GM18511 (cell line): ENCODE results near the gene BRINP3.

Experiments used
- ATAC-seq: cut with Tn5 transposase; IDR thresholded peaks from one replicate; pipeline ENCODE4 v1.9.1; 2021; ENCODE audit warnings: mild to moderate bottlenecking, moderate library complexity; ENCODE audit not compliant: unreplicated experiment

Gene BRINP3

DNA sequence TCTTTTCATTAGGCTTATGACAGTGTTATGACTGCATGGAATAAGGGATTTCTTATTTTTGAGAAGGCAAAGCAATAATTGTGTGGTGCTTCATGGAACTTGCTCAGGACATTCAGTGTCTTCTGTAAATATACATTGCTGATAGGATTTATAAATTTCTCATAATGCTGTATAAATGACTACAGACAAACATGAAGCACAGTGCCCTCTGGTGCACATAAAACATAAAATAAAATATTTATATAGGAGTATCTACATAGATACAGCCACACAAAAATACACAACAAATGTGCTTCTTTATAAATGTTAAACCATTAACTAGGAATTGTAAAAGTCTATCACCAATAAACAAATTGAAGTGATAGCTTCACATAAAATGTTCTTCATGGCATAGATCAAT is 24.1 kb downstream of the BRINP3 start:
- ATAC-seq = no peak

DNA sequence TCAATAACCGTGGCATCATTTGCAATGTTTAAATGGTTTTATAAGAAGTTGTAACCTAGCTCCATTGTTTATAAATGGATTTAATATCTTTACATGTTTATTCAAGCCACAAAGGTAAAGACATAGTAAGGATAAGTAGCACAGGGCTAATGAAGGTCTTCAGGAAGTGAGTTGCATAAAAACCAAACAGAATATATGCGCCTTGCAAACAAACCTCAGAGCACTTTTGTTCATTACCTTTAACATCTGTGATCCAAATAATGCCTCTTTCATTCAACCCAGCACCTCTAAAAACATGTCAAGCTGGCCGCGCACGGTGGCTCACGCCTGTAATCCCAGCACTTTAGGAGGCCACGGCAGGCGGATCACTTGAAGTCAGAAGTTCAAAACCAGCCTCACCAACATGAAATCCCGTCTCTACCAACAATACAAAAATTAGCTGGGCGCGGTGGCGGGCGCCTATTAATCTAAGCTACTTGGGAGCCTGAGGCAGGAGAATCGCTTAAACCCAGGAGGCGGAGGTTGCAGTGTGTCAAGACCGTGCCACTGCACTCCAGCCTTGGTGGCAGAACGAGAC is 25.3 kb downstream of the BRINP3 start:
- ATAC-seq = no peak

DNA sequence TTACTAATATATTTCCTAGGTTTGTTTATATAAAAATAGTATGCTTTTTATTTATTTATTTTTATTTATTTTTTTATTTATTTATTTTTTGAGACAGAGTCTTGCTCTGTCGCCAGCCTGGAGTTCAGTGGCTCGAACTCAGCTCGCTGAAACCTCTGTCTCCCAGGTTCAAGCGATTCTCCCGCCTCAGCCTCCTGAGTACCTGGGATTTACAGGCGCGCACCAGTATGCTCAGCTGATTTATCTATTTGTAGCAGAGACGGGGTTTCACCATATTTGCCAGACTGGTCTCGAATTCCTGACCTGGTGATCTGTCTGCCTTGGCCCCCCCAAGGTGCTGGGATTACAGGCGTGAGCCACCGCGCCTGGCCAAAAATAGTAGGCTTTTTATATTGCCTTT is 33.2 kb downstream of the BRINP3 start:
- no peak for ATAC-seq

DNA sequence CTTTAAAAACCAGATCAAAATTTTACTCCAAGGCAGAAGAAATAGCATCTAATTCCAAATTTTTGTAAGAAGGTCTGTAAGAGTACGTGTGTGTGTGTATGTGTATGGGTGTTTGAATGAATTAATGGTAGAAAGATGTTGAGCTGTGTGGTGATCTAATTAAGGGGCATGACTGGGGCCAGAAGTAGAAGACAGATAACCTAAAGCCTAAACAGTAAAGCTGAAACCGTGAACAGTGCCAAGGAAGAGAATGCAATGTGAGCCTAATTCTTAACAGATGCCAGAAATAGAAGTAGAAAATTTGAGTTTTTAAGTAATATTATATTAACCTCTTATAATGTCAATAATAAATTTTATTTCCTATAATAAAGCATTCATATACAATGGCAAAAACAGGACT is 38.2 kb downstream of the BRINP3 start:
- no peak for ATAC-seq

DNA sequence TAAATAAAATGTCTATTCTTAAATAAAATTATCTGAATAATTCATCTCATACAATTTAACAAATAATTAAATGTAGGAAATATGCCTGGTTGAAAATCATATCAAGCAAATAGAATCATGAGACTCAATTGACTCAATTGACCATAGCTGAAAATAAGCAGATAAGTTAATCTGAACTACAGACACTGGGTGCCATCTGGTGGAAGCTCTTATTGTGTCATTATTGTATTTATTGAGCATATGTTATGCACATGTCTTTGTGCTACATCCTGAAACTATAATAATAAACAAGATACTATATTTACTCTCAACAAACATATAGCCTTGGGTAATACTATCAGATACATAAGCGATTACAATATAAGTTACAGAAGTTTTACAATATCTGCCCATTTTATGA is 41.0 kb downstream of the BRINP3 start:
- no peak for ATAC-seq

DNA sequence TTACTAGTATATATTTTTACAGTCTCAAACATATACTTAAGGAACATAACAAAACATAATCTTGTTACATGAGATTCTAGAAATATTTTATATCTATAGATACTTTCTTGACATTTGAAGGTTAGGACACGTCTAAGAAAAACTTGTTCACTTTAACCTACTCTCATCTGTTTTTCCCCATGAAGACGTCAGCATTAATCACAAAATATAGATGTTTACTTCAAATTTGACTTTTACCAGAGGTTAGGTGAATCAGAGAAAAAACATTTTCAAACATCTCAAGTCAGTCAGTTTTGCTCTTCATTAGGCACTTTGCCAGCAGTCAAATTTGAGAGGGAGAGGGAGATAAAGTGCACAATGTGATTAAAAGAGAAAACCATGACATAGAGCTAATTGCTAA is 47.7 kb downstream of the BRINP3 start:
- ATAC-seq = no peak

DNA sequence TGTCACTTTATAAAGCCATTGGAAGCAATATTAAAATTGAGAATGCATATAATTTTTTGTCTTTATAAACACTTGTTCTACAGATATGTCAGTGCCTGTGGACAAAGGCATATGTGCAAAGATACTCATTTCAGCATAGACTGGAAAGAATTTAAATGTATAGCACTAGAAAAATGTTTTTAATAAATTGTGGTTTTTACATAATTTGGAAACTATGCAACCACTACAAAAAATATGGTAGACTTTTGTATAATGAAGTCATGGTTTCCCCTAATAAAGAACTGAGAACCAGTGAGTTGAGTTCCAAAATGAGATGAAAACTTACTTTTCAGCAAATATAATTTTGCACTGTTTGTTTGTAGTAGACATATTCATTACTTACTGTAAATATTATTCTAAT is 48.5 kb downstream of the BRINP3 start:
- ATAC-seq = no peak

DNA sequence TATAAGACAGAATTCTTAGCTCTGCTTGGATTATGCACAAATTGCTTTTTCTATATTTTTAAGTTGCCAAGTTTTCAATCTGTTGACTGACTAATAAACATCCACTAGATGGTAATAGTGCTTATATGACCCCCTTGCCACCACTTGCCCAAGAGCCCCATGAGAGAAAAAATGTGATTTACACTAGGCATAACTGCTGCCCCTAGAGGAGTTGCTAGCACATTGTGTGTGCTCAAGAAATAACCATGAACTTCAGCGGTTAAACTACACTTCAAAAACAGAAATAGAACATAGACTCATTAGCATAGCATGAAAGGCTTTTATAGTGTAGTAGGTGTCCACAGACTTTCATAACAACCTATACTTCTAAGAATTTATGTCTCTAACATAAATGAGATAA is 61.4 kb downstream of the BRINP3 start:
- no peak for ATAC-seq

DNA sequence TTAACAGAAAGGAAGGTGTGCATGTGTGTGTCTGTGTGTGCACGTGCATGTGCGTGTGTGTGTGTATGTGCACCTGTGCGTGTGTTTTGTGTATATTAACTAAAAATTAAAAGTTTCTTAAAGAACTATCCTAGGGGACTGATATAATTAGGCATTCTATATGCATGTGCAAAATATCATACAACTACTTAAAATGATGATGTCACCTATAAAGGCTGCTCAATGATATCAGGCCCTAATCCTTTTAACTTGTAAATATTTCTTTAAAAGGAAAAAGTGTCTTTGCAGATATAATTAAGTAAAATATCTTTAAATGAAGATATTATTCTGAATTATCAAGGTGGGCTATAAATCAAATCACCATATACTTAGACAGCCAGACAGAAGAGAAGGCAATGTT is 64.5 kb downstream of the BRINP3 start:
- ATAC-seq = no peak

DNA sequence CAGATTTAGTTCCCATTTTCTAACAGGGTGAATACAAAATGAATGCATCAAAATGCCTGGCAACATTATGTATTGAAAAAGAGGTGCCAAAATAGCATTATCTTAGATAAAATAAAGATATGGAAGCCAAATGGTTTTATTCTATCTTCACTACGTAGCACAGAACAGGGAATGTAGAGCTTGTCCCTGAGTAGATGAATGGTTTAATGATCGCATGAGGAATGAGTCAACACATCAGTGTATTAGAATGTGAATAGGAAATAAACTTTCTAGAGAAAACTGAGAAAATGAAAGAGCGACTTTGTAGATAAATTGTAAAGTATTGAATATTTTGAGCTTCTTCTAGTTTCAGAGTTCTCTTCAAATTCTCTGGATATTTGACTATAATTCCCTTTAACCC is 74.3 kb downstream of the BRINP3 start:
- no peak for ATAC-seq

DNA sequence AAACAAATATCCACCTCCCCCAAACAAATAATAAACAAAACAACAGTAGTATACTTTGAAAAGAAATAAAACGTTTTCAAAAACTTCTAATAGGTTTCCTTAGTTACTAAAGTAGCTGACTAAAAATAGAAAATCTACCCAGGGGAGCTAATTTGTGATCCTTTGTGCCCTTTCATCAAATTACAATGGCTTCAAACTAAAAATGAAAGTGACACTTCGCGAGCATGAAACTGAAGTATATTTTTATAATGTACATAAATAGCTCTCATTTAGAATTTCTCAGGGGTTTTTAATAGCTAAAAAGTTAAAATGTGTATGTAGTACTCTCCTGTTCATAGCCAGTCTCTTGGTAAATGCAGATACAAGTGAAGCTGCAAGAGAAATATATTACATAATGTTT is 78.4 kb downstream of the BRINP3 start:
- no peak for ATAC-seq

DNA sequence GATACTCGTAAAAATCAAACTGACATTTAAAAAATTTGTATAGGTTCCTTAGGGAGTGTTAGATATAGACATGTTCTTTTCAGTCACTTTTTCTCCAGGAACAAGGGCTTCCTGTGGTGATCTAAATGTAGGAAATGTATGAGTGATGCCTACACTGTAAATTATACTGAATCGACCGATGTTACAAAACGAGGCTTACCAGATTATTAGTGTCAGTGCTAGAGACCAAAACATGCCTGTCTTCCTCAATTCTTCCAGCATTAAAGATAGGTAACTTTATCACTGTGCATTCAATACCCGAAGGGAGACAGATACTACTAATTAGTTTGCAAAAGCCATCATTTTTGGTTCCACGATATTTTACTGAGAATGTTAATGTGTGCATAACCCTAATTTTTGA is 86.1 kb downstream of the BRINP3 start:
- no peak for ATAC-seq

DNA sequence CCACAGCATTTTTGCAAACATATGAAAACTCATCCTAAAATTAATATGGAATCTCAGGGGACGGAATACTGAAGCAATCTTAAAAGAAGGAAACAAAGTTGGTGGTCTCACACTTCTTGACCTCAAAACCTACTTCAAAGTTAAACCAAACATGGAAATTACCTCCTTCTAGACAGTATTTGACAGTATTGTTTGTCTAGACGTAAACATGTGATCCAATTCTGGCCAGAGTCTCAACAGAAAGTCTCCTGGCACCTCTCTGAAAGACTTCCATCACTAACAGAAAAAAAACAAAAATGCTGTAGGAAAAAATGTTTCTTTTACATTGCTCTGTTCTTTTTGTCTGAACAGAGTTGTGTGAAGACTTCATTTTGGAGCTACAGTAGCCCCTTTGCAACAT is 99.7 kb downstream of the BRINP3 start:
- ATAC-seq = no peak

DNA sequence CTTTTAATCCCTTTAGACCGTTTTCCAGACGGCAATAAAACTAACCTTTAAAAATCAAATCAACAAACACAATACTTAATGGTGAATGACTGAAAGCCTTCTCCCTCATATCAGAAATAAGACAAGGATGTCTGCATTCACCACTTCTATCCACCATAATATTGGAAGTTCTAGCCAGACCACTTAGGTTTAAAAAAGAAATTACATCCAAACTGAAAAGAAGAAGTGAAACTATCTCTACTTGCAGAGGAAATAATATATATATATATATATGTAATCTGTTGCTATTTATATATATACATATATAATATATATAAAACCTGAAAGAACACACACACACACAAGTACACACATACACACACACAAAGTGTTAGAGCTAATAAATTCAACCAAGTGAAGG is 100.4 kb downstream of the BRINP3 start:
- ATAC-seq = peak; percentile 48

DNA sequence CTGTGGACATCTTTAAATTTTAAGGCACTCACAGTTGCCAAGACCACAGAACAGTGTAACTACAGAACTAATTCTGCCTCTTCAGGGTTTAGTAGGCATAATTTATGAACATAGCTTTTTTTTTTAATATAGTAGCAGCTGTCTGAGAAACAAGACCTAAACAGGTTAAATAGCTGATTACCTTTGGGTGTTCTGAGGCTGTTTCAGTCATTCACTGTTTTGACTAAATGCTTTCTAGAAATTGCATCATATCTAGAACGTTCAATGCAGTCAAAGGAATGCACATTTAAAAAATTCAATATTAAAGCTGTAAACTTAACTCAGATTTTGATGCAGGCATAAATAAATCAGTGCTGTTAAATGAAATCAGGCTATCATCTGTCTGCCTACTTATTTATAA is 101.6 kb downstream of the BRINP3 start:
- ATAC-seq = no peak

DNA sequence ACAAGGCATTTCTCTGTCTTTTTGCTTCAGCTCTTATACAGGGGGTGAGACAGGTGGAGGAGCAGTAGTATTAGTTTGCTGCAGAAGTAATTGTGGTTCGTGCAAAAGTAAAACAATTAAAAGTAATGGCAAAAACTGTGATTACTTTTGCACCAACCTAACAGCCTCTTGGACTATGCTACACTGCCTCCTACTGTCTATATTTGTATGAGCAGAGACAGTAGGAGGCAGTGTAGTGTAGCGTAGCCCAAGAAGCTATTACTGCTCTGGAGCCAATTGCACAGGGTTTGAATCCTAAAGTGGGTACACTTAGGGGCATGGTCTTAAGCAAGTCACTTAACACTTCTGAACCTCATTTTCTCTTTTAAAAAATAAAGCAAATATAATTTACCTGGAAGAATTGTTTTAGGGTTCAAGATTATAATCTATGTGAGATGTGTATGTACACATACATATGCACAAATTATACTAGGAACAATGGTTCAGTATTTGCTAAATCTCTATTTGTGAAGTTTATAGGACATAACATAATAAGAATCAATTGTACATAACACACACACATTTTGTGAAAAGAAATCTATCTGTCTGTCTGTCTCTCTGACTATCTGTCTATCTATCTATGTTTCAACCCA is 103.8 kb downstream of the BRINP3 start:
- peak; percentile 80 for ATAC-seq

DNA sequence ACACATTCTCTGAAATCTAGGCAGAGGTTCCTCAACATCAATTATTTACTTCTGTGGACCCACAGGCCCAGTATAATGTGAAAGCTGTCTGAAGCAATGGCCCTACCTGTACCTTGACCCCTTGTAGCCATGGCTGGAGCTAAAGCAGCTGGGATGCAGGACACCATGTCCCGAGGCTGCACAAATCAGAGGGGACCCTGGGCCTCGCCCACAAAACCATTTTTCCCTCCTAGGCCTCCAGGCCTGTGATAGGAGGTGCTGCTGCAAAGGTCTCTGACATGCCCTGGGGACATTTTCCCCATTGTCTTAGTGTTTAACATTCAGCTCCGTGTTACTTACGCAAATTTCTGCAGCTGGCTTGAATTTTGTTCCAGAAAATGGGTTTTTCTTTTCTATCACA is 110.5 kb downstream of the BRINP3 start:
- no peak for ATAC-seq

DNA sequence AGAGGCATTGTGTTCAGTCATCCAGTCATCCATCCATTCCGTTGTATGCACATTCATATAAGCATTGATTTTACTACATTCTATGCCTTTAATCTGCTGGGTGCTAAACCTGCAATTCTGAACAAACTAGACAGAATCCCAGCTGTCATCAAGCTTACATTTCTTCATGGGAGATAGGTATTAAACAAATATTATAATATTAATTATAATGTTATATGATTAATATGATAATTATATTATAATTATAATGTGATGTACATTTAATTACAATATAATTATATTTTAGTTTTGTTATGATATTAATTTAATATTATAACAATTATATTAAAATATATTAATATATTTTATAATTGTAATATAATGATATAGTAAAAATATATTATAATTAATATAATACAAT is 112.4 kb downstream of the BRINP3 start:
- no peak for ATAC-seq

DNA sequence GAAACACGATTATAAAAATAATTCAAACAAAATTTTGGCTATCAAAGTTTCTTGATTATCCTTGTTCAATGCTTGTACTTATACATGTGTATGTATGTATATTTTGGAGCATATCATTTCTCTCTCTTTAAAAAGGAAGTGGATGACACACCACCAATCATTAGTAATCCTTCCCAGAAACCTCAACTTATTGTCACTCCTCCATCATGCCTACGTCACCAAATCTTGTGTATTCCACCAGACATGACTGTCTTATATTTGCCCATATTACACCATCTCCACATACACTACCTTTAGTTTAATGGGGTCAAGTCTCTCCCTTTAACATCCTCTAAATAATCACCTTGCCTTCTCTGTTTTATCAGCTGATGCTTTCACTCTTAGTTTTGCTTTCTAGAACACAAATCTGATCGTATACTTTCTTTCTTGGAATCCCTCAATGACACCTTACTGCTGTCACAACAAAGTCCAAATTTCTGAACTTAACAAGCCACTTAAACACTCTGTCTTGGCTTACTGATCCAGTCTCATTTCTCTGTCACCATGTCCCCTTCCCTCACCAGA is 124.0 kb downstream of the BRINP3 start:
- no peak for ATAC-seq

DNA sequence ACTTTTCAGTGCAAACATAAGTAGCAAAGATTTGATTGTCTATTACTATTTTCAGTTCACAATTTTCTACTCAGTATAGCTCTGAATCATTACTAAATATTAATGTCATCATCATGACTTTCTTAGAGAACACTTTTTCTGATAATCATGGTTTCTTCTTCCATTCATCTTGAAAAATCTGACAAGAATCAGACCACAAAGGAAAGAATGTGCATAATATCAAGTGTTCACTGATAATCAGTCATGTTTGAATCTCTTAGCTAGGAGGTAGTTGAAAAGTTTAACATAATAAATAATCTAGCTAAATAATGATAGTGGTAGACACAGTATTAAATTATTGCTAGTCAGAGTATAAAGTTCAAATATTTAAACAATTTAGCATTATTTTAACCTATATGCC is 133.2 kb downstream of the BRINP3 start:
- no peak for ATAC-seq

DNA sequence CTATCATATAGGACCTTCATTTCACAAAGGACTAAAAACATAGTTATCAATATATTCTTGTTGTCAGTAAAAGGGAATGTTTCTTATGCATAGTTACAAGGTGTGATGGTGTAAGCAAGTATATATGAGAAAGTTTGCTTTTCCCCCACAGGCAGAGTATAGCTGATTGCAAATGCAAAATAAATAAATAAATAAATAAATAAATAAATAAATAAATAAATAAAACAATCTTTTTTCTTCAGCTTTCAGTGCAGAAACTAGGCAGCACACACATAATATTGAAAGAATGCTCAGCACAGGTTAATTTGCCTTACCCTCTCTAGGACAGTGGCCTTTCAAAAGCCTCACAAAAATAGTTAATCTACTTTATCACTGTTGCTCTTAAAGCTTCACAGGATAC is 138.8 kb downstream of the BRINP3 start:
- ATAC-seq = no peak

DNA sequence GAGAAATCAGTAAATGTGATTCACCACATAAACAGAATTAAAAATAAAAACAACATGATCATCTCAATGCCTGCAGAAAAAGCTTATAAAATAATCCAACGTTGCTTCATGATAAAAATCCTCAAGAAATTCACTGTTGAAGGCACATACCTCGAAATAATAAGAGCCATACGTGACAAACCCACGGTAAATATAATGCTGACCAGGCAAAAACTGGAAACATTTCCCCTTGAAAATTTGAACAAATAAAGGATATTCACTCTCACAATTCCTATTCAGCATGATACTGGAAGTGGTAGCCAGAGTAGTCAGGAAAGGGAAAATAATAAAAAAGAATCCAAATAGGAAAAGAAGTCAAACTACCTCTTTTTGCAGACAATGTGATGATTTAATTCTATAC is 148.8 kb downstream of the BRINP3 start:
- no peak for ATAC-seq

DNA sequence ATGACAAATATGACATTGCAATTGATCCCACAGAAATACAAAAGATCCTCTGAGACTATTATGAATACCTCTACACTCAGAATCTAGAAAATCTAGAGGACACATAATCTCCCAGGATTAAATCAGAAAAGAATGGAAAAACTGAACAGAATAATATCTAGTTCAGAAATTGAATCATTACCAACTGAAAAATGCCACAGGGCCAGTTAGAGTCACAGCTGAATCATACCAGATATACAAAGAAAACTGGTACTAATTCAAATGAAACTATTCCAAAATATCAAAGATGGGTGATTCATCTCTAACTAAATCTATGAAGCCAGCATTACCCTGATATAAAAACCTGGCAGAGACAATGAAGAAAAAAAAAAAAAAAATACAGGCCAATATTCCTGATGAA is 149.3 kb downstream of the BRINP3 start:
- no peak for ATAC-seq
